Pons (tissue), 1 donor: ENCODE results near the gene LAYN.

Source experiments
- DNase-seq: peaks from one replicate; pipeline ENCODE4 v3.0.0-alpha.2; 2016; ENCODE audit warnings: low spot score

The LAYN gene

DNA sequence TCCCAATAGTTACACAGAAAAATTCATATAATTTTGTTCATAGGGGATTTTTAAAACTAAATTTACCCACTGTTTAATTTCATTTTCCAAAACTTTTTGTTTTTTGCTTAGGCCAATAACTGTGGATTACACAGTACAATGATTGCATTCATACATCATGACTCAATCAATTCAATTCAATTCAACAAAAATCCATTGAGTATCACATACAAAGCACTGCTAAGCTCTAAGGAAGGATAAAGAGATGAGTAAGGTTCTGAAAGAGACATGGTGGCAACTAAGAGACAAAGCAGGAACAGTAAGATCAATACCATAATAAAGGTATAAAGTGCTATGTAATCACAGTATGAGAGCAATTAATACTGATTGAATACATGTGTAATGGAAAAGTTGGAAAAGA is 9.4 kb upstream of the LAYN start:
- DNase-seq: peak; percentile 87

DNA sequence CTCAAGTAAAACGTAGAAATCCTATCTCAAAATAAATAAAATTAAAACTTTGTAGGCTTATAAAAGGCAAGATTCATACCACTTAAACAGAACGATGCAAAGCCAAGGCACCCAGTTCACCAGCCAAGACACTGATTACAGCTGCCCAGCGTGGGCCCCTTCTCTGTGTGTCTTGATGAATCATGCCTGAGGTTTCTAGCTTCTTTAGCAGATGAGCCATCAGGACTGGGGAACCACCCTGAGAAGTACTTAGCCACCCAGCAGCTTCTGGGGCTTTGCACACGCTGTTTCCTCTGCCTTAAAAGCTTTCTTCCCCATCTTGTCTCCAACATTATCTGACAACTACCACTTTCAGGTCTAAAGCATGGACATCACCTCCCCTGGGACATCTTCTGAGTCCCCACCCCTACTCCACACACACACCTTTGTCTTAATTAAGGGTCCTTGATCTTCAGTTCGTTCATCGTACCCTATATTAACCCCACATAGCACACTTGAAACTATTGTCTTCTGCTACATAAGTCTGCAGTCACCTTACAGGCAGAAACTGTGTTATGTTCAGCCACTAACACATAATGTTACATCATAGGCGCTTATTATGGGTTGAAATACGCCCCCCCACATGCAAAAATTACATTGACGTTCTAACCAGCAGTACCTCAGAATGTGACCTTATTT is 8.7 kb upstream of the LAYN start:
- no peak for DNase-seq

DNA sequence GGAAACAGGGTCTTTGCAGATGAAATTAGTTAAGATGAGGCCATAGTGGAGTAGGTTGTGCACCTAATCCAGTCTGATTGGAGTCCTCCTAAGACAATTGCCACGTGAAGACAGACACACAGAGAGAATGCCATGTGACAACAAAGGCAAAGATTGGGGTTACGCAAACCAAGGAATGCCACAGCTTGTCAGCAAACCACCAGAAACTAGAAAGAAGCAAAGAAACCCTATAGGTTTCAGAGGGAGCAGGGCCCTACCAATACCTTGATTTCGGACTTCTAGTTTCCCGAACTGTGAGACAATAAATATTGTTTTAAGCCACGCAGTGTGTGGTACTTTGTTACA is 8.2 kb upstream of the LAYN start:
- DNase-seq: no peak

DNA sequence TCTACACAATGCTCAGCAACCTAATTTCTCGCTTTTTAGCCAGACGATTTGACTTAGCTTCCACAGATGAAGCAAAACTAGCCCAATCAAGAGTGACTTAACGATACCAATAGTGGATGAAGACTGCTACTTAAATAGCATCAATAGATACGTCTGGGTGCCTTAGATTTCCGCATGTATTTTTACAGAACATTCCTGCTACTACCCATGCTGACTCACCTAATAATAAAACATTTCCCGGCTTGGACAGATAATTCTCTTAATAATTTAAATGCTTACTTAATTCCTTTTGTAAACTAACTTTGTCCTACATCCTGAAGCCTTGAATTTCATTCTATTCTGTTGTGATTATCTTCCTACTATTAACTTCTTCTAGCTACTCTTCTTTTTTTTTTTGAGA is 5.2 kb upstream of the LAYN start:
- DNase-seq: no peak

DNA sequence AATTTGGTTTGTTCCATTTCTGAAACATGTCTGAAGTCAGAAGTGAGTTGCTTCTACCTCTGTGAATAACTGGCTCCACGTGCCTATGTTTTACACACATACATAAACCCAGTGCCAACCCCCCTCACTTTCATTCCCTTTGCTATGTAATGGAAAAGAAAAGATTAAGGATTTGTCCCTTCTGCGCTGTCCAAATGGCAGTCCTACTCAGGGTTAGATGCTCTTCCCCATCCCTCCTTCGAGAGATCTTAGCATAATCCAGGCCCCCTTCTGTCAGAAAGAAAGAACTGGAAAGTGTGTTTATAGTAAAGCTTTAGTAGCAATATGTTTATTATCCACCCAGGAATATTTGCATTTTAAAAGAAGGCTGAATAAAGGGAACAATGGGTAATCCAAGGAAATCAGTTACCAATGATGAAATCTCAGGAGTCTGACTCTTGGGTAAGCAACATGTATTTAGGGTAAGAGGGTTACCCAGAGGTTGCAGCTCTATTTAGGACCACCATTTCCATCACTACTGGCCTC is 3.1 kb upstream of the LAYN start:
- no peak for DNase-seq

DNA sequence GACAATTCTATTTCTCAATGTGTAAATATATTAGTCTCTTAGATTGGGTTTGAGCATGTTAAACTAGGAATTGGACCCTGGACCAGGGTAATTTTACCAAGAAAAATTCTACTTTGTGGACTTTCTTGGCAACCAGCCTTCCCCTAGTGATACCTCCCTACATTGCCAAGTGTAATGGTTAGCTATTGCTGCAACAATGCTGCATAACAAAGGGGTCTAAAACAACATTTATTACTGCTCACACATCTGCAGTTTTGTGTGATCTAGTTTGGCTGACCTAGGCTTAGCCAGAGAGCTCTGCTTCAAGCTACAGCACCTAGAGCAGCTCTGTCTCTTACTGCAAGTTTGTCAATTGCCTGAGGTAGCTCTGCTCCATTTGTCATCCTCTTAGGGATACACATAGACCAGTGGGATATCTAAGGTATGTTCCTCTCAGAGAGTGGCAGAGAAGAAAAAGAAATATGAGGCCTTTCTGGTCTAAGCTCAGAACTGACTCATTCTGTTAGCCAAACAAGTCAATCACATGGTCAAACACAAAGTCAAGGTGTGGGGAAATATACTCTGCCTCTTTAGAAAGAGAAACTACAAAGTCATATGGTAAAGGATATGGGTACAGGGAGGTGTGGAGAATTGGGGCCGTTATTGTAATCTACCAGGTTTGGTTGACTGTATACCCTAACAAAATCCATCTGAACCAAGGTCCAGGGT is 2.0 kb upstream of the LAYN start:
- no peak for DNase-seq

DNA sequence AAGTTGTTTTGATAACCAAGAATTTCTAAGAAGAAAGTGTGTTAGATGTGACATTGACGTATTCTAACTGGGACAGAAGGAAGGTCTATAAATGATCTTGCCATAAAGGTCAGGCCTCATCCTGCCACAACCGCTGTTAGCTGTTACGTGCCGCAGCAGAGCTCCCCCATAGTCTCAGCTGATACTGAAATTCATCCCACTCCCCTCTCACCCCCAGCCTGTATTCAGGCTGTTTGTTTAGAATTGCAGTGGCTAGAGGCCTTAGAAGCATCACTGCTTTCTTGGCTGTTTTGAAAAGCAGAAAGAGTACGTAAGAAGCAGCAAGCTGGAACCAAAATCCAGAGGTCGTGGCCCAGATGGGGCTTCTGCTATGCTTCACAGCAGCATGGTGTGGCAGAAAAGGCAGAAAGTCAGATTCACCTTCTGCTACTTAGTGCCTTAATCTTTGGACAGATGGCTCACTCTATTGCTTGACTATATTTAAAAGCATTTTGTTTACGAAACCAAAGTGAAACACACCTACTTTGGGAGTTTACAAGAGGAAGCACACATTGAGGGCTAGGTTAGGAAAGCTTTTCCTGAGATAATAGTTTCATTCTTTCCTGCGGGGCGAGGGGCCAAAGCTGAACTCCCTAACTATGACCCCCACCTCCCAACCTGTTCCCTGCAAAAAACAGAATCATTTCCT is 950 bp upstream of the LAYN start:
- DNase-seq: no peak

DNA sequence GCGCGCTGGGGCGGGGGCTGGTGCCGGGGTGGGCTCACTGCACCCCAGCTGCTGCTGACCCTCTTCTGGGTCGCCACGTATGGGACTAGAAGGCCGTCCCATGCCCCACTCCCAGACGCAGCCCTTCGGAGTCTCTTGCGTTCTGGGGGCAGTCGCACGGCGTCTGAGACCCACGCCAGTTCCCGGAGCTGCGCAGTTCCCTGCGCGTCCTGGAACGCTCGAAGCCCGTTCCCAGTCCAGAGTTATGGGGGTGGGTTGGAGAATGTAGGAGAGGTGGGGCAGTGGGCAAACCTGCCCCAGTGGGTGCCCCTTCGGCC is 375 bp downstream of the LAYN start:
- DNase-seq: no peak

DNA sequence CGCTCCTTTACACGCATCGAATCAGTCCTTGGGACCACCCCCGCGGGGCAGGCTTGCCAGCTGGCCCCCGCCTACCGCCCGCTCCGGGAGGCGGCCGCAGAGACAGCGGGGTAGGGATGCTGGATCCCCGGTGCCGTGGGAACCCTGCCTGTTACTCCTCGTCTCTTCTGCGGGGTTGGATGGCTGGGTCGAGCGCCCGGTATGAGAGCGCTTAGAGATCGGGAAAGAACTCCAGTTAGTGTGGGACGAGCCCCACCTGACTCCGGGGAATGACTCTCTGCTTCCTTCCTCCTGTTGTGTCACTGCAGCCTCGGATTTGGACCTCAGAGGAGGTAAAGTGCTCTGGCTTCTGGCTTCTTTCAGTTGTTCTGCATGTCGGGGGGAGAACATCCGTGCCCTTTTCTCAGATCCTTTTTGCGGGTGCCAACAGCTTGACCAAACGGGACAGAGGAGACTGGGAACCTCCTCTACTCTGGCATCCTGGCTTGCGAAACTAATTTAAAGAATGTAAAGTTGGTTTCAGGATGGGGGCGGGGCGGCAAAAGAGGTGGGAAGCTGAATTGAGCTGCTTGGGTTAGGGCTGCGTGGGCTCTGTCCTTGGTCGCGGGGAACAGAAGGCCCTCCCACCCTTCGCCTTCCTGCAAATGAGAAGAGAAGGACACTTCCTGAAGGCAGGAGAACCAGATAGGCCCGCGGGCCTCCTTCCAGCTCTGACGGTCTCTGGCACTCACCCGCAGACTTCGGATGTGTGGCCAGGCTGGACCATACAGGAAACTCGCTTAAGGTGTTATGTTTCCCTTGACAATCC is 938 bp downstream of the LAYN start:
- DNase-seq: no peak

DNA sequence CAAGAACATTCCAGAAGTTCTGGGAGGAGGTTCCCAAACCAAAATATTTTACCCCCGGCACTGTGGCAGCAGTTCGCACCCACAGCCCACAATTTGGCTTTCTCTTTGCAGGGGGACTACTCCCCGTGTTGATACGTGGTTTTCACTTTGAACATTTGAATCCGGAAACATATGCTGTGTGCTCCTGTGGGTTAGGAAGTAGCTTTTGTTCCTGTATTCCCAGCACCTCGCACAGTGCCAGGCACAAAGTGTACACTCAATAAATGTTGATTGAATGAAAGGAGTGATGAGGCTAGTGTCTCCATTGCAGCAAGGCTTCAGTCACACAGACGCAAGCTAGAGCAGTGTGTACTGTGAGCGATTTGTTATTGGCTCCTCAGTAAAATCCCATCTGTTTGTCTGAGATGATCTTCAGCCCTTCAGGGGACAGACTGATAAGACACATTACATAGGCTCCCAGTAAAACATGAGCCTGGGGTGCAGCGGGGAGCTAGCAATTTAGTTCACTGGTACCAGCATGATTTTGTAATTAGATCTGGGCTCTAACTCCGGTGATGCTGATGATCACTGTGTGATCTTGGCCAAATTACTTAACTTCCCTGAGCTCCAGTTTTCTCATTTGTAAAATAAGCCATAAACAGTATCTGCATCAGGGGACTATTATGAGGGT is 2.2 kb downstream of the LAYN start:
- no peak for DNase-seq

DNA sequence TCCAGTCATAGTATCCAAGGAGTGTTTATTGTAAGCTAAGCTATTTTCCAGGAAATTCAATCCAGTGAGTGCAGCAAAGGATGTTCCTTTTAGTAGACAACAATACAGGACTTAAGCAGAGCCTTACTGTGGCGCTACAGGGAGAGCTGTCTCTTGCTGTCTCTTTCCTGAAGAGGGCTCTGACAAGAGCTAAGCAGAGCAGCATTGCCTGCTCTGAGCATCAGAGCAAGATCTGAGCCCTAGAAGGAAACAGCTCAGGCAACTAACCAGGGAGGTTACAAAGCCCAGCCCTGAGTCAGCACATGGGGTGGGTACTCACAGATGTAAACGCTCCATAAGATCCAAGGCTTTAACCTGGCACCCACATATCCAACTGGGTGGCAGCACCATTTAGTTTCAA is 8.0 kb downstream of the LAYN start:
- DNase-seq: no peak

DNA sequence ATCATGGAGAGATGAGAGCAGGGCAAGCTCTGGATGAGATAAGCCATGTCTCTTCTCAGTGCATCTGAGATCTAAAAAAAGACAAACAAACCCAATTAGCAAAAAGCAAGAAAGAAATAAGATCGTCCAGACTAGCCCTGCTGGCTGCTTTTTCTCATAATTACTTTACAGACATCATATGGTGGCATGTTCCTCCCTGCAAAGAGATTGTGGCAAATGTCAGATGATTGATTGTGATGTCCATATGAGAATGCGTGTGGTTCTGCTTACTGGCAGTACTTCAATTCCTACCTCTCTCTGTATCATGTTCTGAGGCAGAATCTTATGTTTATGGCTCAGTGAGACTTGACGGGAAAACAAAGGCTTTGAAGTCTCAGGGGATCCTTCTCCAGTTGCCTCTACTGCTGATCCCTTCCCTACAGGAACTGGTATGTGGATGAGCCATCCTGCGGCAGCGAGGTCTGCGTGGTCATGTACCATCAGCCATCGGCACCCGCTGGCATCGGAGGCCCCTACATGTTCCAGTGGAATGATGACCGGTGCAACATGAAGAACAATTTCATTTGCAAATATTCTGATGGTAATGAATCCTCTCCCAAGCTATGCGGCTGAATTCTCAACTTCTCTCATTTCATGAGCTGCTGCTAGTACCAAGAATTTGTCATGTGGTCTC is 8.8 kb downstream of the LAYN start:
- DNase-seq: no peak

DNA sequence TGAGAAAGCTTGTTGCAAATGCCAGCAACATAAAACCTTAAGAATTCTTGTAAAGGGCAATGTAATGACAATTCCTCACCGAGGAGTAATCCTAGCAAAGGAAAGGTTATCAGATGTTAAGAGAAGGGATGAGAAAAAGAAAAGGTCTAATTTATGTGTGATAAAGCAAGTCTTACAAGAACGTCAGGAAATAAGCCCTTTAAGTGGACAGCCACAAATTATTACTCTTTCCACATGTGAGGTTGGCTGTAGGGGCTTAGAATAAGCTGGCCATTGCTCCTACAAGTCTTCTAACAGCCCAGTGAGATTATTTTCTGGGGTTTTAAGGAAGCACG is 9.3 kb downstream of the LAYN start:
- no peak for DNase-seq

DNA sequence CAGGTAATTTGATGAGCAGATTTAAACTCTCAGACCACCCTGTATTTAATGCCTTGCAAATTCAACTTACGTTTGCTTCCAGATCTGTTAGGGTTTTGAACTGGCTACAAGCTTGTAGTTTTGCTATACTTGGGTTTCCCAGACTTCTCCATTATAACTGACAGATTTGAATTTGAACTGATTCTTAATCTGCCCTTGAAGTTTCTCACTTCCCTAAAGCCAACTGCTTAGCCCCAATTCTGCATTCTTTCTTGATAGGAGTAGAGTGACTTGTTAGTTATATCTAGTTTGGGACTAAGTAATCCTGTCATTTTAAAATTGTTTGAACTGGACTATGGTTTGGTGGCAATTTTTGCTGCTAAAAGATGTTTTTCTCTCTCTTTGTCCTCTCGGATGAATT is 9.7 kb downstream of the LAYN start:
- no peak for DNase-seq

DNA sequence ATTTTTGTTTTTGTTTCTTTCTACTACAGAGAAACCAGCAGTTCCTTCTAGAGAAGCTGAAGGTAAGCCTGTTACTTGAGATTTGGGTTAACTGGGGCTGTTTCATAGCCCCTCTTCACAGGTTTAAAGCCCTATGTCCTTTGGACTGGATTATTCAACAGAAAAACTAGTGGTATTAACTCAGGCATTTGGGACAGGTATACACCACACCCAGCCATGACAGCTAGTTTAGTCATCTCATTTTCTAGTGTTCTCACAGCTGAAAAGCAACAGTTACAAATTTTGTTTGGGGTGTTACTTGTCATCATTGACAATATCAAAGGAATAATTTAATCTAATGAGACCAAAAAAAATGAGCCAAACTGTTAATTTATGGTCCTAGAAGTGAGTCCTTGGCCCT is 14.0 kb downstream of the LAYN start:
- no peak for DNase-seq

DNA sequence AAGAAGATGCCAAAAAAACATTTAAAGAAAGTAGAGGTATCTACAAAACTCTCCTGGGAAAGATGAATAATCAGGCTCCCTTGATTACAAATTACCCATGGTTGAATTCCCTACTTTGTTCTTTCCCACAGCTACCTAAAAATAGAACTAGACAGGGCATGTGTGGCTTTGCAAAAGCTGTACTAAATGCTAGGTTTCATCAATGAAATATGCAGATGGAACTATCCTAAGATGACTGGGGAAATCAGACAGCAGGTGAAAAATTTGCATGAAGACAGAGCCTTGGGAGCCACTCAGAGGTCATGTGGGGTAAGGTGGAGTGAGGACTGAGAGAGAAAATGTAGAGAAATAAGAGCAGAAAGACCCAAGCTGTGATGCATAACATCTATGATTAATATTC is 14.7 kb downstream of the LAYN start:
- DNase-seq: no peak

DNA sequence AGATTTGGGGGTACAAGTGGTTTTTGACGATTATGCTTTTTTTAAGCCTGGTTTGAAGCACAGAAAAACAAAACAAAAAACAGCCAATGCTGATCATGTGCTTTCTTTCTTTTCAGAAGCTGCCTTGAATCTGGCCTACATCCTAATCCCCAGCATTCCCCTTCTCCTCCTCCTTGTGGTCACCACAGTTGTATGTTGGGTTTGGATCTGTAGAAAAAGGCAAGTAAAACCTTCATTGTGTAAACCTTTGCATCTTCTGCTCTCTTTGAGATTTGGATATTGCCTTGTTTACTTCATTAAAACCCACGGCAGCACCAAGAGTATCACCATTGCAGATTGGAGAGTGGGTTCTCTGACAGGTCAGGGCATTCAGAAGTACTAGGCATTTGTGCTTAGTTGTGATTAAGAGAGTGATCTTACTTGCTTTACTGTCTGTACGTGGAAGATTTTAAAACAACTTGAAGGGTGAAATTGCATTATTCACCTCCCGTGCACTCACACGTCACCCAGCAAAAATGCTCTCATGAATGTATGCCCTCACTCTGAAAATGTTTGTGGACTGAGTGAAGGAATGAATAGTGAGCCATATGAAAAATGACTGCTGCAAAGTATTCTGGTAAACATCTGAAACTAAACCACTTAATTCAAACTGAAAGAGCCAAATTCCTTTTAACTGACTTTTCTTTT is 17.0 kb downstream of the LAYN start:
- no peak for DNase-seq

DNA sequence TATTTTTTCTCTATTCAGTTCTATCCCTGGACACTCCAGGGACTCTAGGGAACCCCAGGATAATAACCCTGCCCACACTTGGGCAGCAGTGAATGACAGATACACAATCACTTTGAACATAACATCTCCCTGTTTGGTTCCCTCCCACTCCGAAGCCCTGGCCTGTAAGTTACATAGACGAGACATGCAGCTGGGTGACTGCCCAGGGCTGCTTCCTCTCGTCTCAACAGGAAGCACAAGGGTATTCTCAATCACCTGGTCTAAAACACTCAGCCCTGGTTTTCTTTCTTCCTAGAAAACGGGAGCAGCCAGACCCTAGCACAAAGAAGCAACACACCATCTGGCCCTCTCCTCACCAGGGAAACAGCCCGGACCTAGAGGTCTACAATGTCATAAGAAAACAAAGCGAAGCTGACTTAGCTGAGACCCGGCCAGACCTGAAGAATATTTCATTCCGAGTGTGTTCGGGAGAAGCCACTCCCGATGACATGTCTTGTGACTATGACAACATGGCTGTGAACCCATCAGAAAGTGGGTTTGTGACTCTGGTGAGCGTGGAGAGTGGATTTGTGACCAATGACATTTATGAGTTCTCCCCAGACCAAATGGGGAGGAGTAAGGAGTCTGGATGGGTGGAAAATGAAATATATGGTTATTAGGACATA is 19.4 kb downstream of the LAYN start:
- no peak for DNase-seq

DNA sequence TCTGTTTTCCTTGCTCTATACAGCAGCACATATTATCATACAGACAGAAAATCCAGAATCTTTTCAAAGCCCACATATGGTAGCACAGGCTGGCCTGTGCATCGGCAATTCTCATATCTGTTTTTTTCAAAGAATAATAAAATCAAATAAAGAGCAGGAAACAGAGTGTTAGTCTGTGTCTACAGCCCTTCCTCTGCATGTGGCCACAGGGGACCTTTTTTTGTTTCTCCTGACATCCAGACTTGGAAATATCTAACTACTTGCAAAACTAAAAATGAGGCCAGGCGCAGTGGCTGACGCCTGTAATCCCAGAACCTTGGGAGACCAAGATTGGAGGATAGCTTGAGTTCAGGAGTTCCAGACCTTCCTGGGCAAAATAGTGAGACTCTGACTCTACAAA is 20.3 kb downstream of the LAYN start:
- DNase-seq: no peak

DNA sequence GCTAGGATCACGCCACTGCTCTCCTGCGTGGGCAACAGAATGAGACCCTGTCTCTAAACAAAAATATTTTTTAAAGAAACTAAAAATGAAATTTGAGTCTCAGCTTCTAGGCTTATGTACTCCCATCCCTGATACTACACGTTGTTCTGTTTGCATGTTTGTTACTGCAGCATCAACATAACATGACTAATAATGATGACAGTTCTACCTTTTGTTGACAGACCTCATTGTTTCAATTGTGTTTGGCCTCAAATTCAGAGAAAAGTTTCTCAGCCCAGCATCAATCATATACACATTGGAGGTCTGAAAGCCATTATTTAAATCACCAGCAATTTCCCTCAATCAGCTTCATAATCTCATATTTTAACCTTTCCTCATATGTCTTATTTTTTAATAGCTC is 20.8 kb downstream of the LAYN start:
- DNase-seq: no peak
